ENCODE results near the gene SLC12A9. TPM values are rescaled to one million over a fixed set of nuclear protein-coding genes. Genes with fewer than 3 reads are reported as not detected.
A peak's percentile ranks its signal among the peaks of the same experiment; 100 is the strongest.

Gene SLC12A9
- total and polyA plus RNA-seq, 4 experiments from 2014 or later, result 7.0 to 64.6 (median 36.4) TPM

DNA sequence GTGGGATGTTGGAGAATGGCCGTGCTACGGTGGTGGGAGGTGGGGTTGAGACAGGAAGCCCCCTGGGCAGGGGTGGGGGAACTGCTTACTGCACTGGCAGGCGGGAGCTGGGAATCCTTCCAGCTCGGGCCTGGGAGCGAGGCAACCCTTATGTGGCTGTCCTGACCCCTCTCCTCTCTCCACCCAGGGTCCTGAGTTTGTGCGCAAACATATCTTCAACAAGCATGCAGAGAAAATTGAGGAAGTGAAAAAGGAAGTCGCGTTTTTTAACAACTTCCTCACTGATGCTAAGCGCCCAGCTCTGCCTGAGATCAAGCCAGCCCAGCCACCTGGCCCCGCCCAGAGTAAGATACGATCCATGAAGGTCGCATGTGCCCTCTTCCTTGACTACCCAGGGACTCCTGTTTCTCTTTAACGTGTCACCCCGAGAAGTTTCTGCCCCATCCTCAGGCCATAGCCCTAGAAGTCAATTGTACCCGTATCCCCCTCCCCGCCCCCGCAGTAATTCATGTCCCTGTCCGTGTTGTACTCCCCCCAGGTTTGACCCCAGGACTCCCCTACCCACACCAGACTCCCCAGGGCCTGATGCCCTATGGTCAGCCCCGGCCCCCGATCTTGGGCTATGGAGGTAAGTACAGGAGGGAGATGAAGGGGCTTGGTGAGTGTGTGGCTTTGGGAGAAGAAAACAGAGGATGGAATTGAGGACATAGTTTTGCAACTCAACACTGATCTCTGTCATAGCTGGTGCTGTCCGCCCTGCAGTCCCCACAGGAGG is 35.2 kb downstream of the SLC12A9 start:
- peaks cover 6 to 11% of the 10 kb centered on the region in 2 donors for H3K27me3 Mint-ChIP-seq
- peak; percentile 66 to 84 (median 73) for DNase-seq
- peaks cover 0 to 10% (median 0%) of the 10 kb centered on the region in 8 donors for H3K9me3 Mint-ChIP-seq
- H3K27ac ChIP-seq (ENCODE audit: low read depth, low read length), result peak overlapping the region; percentile 81
- ChIA-PET POLR2A (ENCODE audit: partially characterized antibody) (interaction anchor here (0.7 to 7.1 kb wide), 10 partner anchors 12 to 968 kb away, joined by 3 to 243 read pairs (median 4); partner anchors contain the start of genes AP4M1, MCM7, MEPCE and POP7), CTCF (ENCODE audit: partially characterized antibody) (interaction anchor here (1.1 to 2.6 kb wide), 7 partner anchors 10 to 304 kb away, joined by 3 to 18 read pairs (median 4); partner anchors contain the start of genes POP7, SLC12A9 and SRRT)
- peaks cover 55 to 56% of the 10 kb centered on the region in 2 donors for H3K36me3 Mint-ChIP-seq
- peaks cover 48% of the 10 kb centered on the region for H3K36me3 ChIP-seq (ENCODE audit: insufficient read depth, low read length)
- peaks cover 34 to 68% (median 50%) of the 10 kb centered on the region in 4 donors for H3K4me1 Mint-ChIP-seq
- no peaks in the 10 kb centered on the region for H3K27me3 ChIP-seq (ENCODE audit: insufficient read depth, low read length)
- H3K4me3 Mint-ChIP-seq, result peak overlapping the region; percentile 81 to 95 (median 87)
- peak overlapping the region in 1 of 2 donors; percentile 63 for H3K4me3 ChIP-seq (ENCODE audit: low read length in 2 of 2)
- no peaks in the 10 kb centered on the region for H3K9me3 ChIP-seq (ENCODE audit: control insufficient read depth in 1 of 2, low read length in 2 of 2)
- H3K27ac Mint-ChIP-seq, result peak overlapping the region; percentile 92 to 98 (median 95)
- intact Hi-C loops (cut with micrococcal nuclease), result loop anchor here (1.0 to 5.0 kb wide), 5 partner anchors 12 to 459 kb away; partner anchors contain the start of genes FIS1, MEPCE, SRRT and VGF
- peaks cover 53% of the 10 kb centered on the region for H3K4me1 ChIP-seq (ENCODE audit: insufficient read depth, low read length)

DNA sequence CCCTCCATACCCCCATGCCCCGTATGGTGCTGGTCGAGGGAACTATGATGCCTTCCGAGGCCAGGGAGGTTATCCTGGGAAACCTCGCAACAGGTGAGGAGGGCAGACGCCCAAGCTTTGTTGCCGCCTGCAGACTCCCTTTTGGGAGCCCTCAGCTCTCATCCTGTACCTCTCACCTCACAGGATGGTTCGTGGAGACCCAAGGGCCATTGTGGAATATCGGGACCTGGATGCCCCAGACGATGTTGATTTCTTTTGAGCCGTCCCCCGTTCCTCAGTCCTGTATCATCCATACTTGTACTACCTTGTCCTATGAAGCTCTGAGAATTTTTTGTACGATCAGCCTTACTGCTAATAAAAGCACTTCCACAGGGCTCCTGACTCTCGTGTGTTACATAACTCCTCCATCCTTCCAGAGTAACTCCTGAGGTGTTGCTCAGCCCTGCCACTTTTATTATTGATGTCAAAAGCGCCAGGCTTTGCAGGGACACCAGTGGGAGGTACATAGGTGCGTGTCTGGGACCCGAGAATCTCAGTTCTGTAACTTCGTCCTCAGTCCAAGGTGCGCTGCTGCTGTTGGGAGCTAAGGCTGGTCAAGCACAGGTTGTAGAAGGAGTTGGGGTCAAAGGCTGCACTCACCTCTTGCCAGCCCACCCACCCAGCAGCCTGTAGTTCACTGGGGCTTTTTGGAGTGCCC is 35.9 kb downstream of the SLC12A9 start:
- CTCF ChIA-PET (ENCODE audit: partially characterized antibody), result interaction anchor here (1.1 to 2.6 kb wide), 6 partner anchors 9 to 192 kb away, joined by 3 to 18 read pairs (median 6); partner anchors contain the start of genes POP7, SLC12A9 and SRRT
- peaks cover 9 to 15% of the 10 kb centered on the region in 2 donors for H3K27me3 Mint-ChIP-seq
- no peaks in the 10 kb centered on the region for H3K27me3 ChIP-seq (ENCODE audit: insufficient read depth, low read length)
- peak overlapping the region; percentile 81 to 95 (median 87) for H3K4me3 Mint-ChIP-seq
- peaks cover 49 to 50% of the 10 kb centered on the region in 2 donors for H3K36me3 Mint-ChIP-seq
- peaks cover 0 to 10% (median 0%) of the 10 kb centered on the region in 8 donors for H3K9me3 Mint-ChIP-seq
- peaks cover 41% of the 10 kb centered on the region for H3K36me3 ChIP-seq (ENCODE audit: insufficient read depth, low read length)
- DNase-seq, result peak in 1 of 5 donors; percentile 36
- H3K4me1 Mint-ChIP-seq, result peaks cover 31 to 71% (median 47%) of the 10 kb centered on the region in 4 donors
- H3K27ac Mint-ChIP-seq, result peak overlapping the region; percentile 92 to 98 (median 95)
- intact Hi-C loops (cut with micrococcal nuclease), result loop anchor here (2.0 to 5.0 kb wide), 4 partner anchors 51 to 460 kb away; partner anchors contain the start of genes FIS1, MEPCE, VGF and ZCWPW1
- H3K4me3 ChIP-seq (ENCODE audit: low read length in 2 of 2), result peak overlapping the region; percentile 0 to 63
- peak overlapping the region; percentile 81 for H3K27ac ChIP-seq (ENCODE audit: low read depth, low read length)
- POLR2A ChIA-PET (ENCODE audit: partially characterized antibody), result interaction anchor here (1.0 to 7.1 kb wide), 9 partner anchors 12 to 460 kb away, joined by 3 to 243 read pairs (median 5); partner anchors contain the start of genes MEPCE, POP7, SLC12A9 and SRRT
- H3K9me3 ChIP-seq (ENCODE audit: control insufficient read depth in 1 of 2, low read length in 2 of 2), result no peaks in the 10 kb centered on the region
- H3K4me1 ChIP-seq (ENCODE audit: insufficient read depth, low read length), result peaks cover 53% of the 10 kb centered on the region

DNA sequence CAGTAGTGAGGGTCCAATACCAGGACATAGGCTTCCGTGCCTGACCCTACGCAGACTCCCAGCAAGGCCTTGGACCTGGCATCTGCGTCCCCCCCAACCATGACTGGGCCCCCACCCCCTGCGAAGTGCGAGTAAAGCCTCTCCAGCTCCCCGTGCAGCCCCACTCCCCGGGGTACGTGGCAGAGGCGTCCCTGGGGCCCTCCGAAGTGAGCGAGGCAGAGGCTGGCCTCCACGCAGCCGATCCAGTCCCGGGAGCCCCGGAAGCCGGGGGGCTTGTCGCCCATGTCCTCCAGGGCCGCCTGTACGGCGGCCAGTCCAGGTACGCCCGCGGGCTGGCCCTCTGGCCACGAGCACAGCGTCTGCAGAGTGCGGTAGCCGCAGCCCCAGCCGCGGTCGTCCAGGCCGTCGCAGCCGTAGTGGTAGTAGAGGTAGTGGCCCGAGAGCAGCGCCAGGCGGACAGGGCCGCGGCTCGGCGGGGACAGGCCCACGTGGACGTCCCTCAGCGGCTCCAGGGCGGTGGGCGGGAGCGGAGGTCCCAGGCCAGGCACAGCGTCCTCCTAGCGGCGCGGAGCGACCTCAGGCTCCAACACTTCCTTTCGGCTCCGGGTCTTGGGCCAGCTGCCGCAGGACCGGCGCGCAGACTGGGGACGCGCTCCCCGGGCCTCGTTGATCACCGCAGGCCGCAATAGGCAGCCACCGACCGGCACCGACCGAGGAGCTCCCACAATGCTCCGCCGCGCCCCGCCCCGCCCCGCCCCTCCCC is 36.7 kb downstream of the SLC12A9 start, which contains the start of gene UFSP1:
TSS of gene UFSP1 (minus strand) at position 728 of the 763 bp plus-strand sequence. CDS start at position 284, 444 bp downstream.
- H3K4me3 Mint-ChIP-seq, result peak within 1 kb of the TSS; percentile 85 to 95 (median 88)
- H3K9me3 Mint-ChIP-seq, result peaks cover 0 to 10% (median 0%) of the 10 kb centered on the region in 8 donors
- H3K27ac Mint-ChIP-seq, result peak within 1 kb of the TSS; percentile 92 to 98 (median 95)
- DNase-seq, result peak in 1 of 5 donors; percentile 43
- Histone ChIP-seq H3K9me3 (ENCODE audit: control insufficient read depth in 1 of 2, low read length in 2 of 2) (no peaks in the 10 kb centered on the region), H3K27ac (ENCODE audit: low read depth, low read length) (peak within 1 kb of the TSS; percentile 81), H3K4me1 (ENCODE audit: insufficient read depth, low read length) (peaks cover 48% of the 10 kb centered on the region), H3K27me3 (ENCODE audit: insufficient read depth, low read length) (no peaks in the 10 kb centered on the region), H3K4me3 (ENCODE audit: low read length in 2 of 2) (peak within 1 kb of the TSS; percentile 61 to 70), H3K36me3 (ENCODE audit: insufficient read depth, low read length) (peaks cover 33% of the 10 kb centered on the region)
- peaks cover 31 to 71% (median 44%) of the 10 kb centered on the region in 4 donors for H3K4me1 Mint-ChIP-seq
- CTCF ChIA-PET (ENCODE audit: partially characterized antibody), result interaction anchor here (0.7 to 2.6 kb wide), 14 partner anchors 9 to 355 kb away, joined by 3 to 18 read pairs (median 4); partner anchors contain the start of genes FIS1, PLOD3, POP7 and SLC12A9
- peaks cover 43% of the 10 kb centered on the region in 2 donors for H3K36me3 Mint-ChIP-seq
- POLR2A ChIA-PET (ENCODE audit: partially characterized antibody), result interaction anchor here (0.6 to 7.1 kb wide), 21 partner anchors 11 to 1474 kb away, joined by 3 to 243 read pairs (median 5); partner anchors contain the start of genes AP4M1, FBXO24, LRCH4 and MEPCE
- intact Hi-C loops (cut with micrococcal nuclease), result loop anchor here (1.0 to 5.0 kb wide), 5 partner anchors 37 to 460 kb away; partner anchors contain the start of genes FIS1, MEPCE, SLC12A9 and VGF
- peaks cover 11 to 17% of the 10 kb centered on the region in 2 donors for H3K27me3 Mint-ChIP-seq

DNA sequence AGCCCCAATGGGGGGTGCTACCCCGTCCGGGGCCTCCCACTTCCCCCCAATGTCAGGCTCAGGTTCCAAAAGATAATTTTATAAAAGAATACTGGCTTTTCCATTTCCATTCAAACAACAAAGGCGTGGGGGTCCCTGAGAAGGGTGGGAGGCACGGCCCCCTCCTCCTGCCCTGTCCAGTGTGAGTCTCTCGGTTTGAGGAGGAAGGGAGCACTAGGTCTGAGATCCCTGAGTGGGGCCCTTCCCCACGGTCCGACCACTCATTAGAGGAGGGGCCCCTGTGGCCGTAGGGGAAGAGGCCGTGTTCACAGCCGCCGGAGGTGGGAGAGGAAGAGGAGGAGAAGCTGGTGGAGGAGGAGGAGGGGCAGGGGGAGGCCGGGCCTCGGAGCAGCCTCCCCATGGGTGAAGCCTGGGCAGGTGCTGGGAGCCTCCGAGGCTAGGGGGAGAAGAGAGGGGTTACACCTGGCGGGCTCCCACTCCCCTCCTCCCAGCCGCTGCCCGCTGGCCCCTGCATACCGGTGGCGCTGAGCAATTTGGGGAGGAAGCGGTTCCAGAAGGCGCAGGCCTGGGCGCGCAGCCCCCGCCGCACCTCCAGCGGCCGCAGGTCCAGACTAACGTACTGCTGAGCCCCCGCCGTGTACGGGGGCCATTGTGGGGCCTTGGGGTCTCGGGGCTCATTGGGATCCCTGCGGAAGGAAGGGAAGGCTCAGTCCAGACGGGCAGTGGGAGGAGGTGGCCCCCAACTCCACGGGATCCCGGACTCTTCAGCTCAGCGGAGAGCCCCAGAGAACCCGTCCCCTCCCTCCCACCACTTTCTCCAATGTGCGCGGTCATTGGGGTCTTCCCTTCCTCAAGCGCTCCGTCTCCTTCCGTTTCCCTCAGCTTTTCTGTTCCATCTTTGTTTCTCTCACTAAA is 38.4 kb downstream of the SLC12A9 start:
- Histone ChIP-seq H3K4me1 (ENCODE audit: insufficient read depth, low read length) (peaks cover 56% of the 10 kb centered on the region), H3K9me3 (ENCODE audit: control insufficient read depth in 1 of 2, low read length in 2 of 2) (no peaks in the 10 kb centered on the region), H3K27me3 (ENCODE audit: insufficient read depth, low read length) (peaks cover 7% of the 10 kb centered on the region), H3K4me3 (ENCODE audit: low read length in 2 of 2) (peak overlapping the region; percentile 52 to 70), H3K27ac (ENCODE audit: low read depth, low read length) (no peak overlapping the region), H3K36me3 (ENCODE audit: insufficient read depth, low read length) (peaks cover 16% of the 10 kb centered on the region)
- Mint-ChIP-seq H3K4me3 (peak overlapping the region; percentile 84 to 95 (median 88)), H3K9me3 (peaks cover 0 to 6% (median 0%) of the 10 kb centered on the region in 8 donors), H3K27me3 (peaks cover 13 to 19% of the 10 kb centered on the region in 2 donors), H3K4me1 (peaks cover 22 to 57% (median 37%) of the 10 kb centered on the region in 4 donors), H3K27ac (peak overlapping the region in 3 of 7 donors; percentile 79 to 93 (median 82)), H3K36me3 (peaks cover 26 to 27% of the 10 kb centered on the region in 2 donors)
- ChIA-PET CTCF (ENCODE audit: partially characterized antibody) (interaction anchor here (0.9 to 2.6 kb wide), 4 partner anchors 7 to 327 kb away, joined by 3 to 18 read pairs (median 4); partner anchors contain the start of genes PLOD3, SLC12A9 and ZNHIT1), POLR2A (ENCODE audit: partially characterized antibody) (interaction anchor here (0.6 to 7.1 kb wide), 10 partner anchors 15 to 1473 kb away, joined by 3 to 243 read pairs (median 8); partner anchors contain the start of genes PLOD3, POP7, SLC12A9 and SRRT)
- DNase-seq, result no peak
- intact Hi-C loops (cut with micrococcal nuclease), result loop anchor here (10.0 kb wide), 1 partner anchor 394 kb away; no protein-coding TSS in a partner anchor

DNA sequence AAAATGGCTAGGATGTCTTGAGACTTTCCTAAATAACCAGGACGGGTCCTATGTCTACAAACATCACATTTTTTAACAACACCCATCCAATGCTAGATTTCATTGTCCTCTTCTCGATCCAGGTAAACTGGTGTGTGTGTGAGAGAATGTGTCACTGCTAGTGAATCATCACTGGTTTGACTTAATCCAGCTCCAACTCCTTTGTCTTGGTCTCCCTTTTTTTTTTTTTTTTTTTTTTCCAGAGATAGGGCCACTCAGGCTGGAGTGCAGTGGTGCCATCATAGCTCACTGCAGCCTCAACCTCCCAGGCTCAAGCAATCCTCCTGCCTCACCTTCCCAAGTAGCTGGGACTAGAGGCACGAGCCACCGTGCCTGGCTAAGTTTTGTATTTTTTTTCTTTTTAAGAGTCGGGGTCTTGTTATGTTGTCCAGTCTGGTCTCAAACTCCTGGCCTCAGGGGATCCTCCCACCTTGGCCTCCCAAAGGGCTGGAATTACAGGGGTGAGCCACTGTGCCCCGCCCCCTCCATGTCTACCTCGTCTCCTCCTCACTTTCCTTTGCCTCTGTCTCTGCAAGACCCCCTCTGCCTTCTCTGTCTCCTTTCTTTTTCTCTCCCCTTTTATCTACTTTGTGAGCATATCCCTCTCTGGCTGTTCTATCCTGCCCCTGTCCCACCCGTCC is 39.2 kb downstream of the SLC12A9 start:
- H3K4me3 ChIP-seq (ENCODE audit: low read length in 2 of 2), result no peak overlapping the region
- DNase-seq, result no peak
- no peak overlapping the region for H3K27ac ChIP-seq (ENCODE audit: low read depth, low read length)
- H3K4me1 Mint-ChIP-seq, result peaks cover 27 to 55% (median 38%) of the 10 kb centered on the region in 4 donors
- H3K27me3 Mint-ChIP-seq, result peaks cover 18 to 24% of the 10 kb centered on the region in 2 donors
- peaks cover 18 to 19% of the 10 kb centered on the region in 2 donors for H3K36me3 Mint-ChIP-seq
- intact Hi-C loops (cut with micrococcal nuclease), result loop anchor here (10.0 kb wide), 1 partner anchor 393 kb away; no protein-coding TSS in a partner anchor
- no peaks in the 10 kb centered on the region for H3K9me3 ChIP-seq (ENCODE audit: control insufficient read depth in 1 of 2, low read length in 2 of 2)
- peaks cover 0 to 4% (median 0%) of the 10 kb centered on the region in 8 donors for H3K9me3 Mint-ChIP-seq
- peaks cover 15% of the 10 kb centered on the region for H3K27me3 ChIP-seq (ENCODE audit: insufficient read depth, low read length)
- peaks cover 56% of the 10 kb centered on the region for H3K4me1 ChIP-seq (ENCODE audit: insufficient read depth, low read length)
- H3K4me3 Mint-ChIP-seq, result peak overlapping the region; percentile 51 to 81 (median 67)
- peak overlapping the region in 4 of 7 donors; percentile 29 to 82 (median 78) for H3K27ac Mint-ChIP-seq
- peaks cover 8% of the 10 kb centered on the region for H3K36me3 ChIP-seq (ENCODE audit: insufficient read depth, low read length)
- ChIA-PET CTCF (ENCODE audit: partially characterized antibody) (interaction anchor here (0.9 kb wide), 1 partner anchor 167 kb away, joined by 3 read pairs; no protein-coding TSS in a partner anchor), POLR2A (ENCODE audit: partially characterized antibody) (interaction anchor here (0.6 to 1.4 kb wide), 2 partner anchors 17 to 203 kb away, joined by 3 to 9 read pairs; partner anchors contain the start of gene SRRT)

Data from CD4-positive, alpha-beta memory T cell (primary cell).